Activated naive CD4-positive, alpha-beta T cell treated with Interleukin-2 at 50 U/mL for 16 hours (primary cell): ENCODE measurements around the gene TTC9B.

Experiments
- DNase-seq: peaks from one replicate; pipeline ENCODE4 v3.0.0-alpha.2; 2020

TTC9B gene

GRCh38 chr19:40247178-40247577 is 29.0 kb upstream of the TTC9B start:
- no peak for DNase-seq

- DNase-seq: no peak
These were observed 28.3 kb upstream of the TTC9B start for GRCh38 chr19:40246292-40247073.

DNA sequence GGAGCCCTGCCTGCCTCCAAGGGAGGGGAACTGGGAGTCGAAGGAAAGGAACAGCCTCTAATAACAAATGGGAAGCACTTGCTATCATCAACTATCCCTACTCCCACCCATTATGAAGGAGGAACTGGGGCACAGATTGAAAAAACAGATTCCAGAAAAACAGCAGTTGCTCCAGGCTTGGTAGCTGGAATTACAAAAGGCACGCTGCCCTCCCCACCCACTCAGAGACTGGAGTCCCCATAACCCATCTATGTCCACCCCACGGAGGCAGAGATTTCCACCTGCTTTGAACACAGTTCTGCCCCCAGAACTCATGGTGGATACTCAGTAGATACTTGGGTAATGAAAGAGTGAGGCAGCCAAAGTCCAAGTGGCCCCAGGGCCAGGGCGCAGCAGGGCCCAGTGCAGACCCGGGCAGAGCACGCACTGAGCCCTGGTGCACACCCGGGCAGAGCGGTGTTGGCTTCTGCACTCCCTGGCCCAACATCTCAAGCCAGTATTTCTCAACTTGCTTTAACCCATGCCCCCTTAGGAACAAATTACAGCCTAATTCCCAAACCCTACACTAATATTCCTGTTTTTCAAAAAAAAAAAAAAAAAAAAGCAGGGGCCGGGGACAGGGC is 27.4 kb upstream of the TTC9B start:
- no peak for DNase-seq

DNA sequence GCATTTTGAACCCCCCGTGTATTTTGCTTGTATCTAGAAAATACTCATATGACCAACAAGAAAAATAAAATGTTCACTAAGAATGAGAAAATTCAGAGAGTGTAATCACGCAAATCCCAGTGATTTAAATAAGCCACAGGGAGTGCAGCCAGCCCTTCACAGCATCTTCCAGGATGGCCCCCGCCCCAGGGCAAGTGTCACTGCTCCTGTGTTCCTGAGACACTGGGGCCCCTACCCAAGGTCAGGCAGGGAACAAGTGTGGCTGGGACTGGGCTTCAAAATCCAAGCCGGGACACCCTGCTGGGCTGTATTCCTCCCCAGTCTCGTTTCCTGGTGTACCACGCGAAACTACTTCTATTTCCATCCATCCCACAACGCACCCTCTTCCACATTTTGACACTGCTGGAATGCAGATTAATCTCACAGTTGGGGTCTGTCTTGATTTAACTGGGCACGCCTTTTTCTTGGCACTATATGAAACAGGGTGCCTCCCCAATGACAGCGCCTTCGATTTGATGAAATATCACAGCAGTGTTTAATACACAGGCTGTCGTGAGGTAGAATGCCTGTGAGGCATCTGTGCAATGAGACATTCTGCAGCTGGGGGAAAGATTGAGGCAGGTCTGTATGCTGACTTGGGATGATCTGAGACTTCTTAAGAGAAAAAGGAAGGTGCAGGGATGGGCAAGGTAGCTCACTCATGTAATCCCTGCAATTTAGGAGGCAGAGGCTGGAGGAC is 26.6 kb upstream of the TTC9B start:
- DNase-seq: no peak

- no peak for DNase-seq
These were observed 25.0 kb upstream of the TTC9B start for GRCh38 chr19:40243181-40243580.

- DNase-seq: no peak
These were observed 24.3 kb upstream of the TTC9B start for GRCh38 chr19:40242480-40242879.

GRCh38 chr19:40241809-40242384 is 23.7 kb upstream of the TTC9B start:
- DNase-seq: no peak

- no peak for DNase-seq
These were observed 23.1 kb upstream of the TTC9B start for GRCh38 chr19:40241125-40241808.

DNA sequence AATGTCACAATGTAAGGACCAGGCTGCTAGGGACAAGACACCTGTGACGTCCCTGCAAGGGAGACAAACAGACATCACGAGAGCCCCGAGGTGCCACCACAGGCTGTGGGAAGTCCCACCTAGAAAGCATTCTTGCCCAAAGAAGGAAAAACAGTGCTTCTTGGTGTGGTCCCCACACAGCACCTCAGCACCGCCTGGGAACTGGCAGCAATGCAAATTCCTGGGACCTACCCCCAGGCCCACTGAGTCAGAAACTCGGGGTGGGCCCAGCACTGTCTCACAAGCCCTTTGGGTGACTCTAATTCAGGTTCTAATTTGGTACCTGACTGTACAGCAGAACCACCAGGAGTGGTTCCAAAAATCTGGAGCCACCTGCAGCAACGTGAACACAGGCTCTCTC is 22.1 kb upstream of the TTC9B start:
- DNase-seq: no peak

DNA sequence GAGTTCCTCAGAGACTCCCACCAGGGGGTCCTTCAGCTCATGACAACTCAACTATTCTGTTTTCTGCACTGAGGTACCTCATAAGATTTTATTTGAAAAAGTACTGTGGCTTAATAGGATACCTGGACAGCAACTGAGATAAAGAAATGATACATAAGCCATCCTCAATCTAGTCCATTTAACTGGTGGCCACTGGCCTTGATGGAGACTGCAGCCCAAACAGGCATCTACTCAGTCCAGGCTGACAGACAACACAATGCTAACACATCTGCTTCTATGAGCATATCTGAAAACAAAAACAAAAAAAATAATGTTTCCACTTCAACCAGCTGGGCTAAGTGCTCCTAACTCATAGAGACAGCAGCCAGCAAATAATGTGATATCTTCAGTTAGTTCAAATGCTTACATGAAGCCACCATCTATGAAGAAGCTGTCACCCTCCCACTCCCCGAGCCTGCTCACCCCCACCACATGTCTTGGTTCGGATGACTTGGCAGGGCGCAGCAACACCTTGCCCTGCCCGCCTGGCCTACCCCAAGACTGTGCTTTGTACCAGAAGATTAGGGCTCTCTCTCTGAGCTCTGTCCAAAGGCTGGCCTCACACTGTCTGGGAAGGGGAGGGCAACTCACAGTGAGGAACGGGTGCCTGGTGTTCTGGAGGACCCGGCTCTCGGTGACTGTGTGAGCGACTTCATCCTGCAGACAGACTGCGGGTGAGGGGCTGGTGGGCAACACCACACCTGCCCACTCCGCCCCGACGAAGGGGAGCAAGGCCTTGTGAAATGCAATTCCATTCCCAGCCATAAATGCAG is 21.4 kb upstream of the TTC9B start:
- DNase-seq: no peak

GRCh38 chr19:40238775-40239174 is 20.6 kb upstream of the TTC9B start:
- no peak for DNase-seq

DNA sequence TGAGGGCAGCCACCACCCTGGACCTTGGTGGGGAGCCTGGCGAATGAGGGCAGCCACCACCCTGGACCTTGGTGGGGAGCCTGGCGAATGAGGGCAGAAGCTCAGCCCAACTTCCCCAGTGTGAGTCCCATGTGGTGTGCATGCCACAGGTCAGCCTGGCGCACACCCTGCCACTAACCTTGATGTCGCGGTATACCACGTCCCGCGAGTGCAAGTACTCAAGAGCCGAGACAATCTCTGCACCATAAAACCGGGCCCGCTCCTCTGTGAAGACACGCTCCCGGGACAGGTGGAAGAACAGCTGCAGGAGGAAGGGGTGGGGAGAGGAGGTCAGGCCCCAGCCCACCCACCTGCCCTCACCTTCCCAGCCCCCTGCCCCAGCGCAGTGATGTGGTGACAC is 19.6 kb upstream of the TTC9B start:
- no peak for DNase-seq

DNA sequence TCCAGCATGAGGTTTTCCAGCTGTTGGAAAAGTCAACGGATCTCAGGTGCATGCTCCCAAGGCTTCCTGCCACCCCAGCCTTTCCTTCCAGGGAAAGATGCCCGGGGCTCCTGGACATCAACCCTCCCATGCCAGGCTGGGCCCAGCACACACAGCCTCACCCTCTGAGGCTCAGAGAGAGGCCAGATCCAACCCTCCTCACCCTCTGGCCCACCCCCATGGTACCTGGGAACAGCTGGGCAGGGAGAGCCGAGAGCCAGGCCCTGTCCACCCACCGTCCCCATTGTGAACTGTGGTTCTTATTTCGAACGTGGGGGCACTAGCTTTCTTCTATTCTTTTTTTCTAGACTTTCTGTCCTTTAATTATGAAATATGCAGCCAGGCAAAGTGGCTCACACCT is 18.2 kb upstream of the TTC9B start:
- no peak for DNase-seq

DNA sequence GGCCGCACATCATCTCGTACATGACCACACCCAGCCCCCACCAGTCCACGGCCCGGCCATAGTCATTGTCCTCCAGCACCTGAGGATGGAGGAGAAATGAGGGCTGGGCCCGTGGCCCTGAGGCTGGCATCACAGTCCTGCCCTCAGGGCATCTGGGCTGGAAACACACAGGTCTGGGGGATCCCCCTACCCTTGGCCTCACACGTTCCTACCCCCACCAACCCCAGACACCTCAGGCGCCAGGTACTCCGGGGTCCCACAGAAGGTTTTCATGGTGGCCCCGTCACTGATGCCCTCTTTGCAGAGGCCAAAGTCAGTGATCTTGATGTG is 17.8 kb upstream of the TTC9B start:
- no peak for DNase-seq

GRCh38 chr19:40235238-40236025 is 17.2 kb upstream of the TTC9B start:
- no peak for DNase-seq

GRCh38 chr19:40234429-40235237 is 16.4 kb upstream of the TTC9B start:
- DNase-seq: no peak

GRCh38 chr19:40233811-40234389 is 15.7 kb upstream of the TTC9B start:
- no peak for DNase-seq

GRCh38 chr19:40232949-40233810 is 15.0 kb upstream of the TTC9B start:
- DNase-seq: no peak

DNA sequence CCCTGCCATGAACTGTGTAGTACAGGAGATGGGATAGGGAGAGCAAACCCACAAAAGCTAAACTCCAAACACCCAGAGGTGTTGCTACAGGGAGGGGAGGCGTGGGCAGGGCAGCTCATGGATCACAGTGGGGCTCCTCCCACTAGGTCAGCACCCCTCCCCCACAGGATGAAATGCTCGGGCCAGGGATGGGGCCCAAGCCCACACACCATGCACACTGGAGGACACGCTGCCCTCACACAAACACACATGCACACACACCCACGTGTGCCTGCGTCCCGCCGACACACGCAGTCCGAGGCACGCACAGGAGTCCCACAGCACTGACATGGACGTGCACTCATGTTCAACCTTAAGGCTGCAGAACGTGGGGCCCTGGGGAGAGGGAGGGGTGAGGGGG is 14.3 kb upstream of the TTC9B start:
- DNase-seq: no peak
